HG03097 (cell line): ENCODE measurements around the gene FOXJ1.
A peak's percentile ranks its signal among the peaks of the same experiment; 100 is the strongest.

Experiments used
- ATAC-seq: cut with Tn5 transposase; IDR thresholded peaks from one replicate; pipeline ENCODE4 v1.9.1; 2021; ENCODE audit not compliant: unreplicated experiment, low FRiP score

The FOXJ1 gene

DNA sequence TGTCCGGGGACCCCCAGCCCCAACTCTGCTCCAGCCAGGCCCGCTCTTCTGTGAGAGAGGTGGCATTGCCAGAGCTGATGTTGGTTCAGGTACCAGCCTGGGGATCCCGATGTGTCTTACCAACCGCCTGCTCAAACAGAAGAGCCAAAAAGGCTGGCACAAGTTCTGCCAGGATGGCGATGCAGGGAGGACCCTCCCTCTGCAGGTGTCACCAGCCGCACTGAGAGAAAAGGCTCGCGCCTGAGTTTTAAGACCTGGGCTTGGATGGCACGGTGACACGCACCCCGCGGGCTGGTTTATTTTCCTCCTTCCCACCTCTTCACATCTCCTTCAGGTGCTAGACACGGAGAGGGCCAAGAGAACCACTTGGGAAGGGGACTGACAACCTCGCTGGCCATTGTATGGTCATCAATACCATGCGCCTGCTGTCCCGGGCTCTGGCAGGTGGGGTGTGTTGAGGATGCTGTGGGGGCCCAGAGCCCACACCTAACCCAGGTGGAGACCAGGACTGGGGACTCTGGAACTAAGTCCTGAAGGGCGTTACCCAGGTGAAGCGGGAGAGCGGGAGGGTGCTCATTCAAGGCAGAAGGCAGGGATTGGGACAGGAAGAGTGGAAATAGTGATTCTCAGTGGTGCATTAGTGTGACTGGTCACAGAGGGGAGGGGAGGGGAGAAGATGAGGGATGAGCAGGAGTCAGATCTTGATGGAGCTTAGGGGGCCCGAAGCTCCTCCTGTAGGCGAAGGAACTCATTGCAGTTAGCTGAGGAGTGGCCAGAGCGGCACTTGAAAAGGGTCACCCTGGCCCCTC is 16.3 kb downstream of the FOXJ1 start:
- ATAC-seq: no peak

DNA sequence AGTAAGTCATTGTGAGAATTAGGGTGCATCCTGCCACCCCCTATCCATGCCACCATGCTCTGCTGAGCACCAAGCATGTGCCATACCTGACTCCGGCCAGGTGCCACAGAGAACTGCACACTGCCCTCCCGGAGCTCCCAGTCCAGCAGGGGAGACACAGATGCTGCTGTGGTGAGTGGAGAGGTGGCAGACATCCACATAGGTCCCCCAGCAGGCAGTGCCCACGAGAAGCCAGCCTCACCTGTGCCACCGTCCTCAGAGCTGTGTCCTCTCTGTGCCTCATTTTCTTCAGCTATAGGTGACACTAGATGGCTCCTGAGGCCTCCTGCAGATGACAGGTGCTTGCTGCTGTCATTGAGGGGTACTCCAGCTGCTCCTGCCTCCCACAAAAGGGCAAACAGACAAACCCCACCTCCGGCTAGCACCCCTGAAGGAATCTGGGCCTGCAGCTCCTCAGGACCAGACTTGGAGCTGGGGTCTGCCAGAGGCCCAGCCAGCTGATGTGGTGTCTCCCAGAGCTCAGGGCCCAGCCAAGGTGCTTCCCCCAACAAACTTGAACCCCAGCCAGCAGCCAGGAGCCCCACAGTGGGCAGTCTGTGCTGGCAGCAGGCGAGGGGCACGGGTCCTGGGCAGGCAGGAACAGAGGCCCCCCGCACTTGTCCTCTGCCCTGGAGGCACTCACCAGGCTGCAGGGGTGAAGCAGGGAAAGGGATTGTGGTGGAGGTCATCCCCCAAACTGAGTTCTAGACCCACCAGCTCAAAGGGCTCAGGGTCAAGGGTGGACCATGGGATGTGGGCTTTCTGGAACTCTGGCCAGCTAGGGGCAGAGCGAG is 17.1 kb downstream of the FOXJ1 start:
- ATAC-seq: no peak

DNA sequence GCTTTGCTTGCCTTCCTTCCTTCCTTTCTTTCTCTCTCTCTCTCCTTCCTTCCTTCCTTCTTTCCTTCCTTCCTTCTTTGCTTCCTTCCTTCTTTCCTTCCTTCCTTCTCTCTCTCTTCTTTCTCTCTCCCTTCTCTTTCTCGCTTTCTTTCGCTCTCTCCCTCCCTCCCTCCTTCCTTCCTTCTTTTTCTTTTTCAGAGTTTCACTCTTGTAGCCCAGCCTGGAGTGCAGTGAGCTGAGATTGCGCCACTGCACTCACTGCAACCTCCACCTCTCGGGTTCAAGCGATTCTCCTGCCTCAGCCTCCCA is 17.9 kb downstream of the FOXJ1 start:
- no peak for ATAC-seq

DNA sequence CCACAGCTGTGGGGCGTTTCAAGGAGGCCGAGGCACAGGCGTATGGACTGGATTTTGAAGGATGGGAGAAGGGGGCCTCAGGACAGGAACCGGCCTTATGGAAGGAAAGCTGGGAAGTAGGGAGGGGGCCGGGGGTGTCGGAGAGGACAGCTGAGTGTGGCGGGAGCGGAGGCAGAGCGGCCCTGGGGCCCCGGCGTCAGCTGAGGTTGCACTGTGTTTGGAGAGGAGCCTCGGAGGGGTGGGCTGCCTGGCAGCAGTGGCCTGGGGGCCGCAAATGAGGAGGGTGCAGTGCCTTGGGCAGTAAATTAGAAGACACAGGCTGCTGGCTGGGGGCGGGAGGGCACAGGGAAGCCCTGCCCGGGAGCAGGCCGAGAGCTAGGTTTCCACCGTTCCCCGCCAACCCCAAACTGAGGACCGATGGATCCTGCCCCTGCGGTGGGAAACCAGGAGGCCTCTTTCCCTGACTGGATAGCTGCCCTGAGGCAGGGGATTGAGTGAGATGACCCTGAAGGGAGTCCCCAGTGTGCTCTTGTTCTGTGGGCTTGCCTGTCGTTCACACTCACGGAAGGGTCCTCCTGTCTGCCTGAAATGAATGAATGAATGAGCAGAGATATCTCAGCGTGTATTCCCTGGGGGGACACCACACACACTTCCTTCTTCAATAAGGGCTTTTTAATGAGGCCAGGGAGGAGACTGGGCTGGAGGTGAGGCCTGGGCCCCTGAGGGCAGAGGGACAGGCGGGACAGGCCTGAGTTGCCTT is 18.4 kb downstream of the FOXJ1 start:
- ATAC-seq: no peak

DNA sequence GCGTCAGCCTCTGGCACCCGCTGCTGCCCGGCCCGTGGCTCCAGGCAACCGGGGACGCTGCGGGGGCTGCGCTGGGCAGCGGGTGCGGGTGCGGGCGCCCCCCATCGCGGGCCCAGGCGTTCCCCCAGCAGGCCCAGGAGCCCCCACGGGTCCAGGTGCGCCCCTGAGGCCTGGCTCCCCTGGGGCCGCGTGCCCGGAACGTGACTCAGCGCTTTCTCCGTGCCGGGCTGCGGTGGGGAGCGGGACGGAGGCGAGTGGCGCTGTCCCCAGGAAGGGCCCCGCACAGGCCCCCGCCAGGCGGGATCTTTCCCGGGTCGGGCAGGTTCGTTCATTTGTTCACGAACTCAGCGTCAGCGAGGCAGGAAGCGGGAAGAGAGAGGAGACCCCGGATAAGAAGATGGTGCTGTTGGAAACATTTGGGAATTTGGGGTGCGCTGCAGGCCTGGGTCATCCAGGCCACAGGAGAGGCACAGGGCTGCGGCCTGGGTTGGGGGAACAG is 19.1 kb downstream of the FOXJ1 start:
- no peak for ATAC-seq

DNA sequence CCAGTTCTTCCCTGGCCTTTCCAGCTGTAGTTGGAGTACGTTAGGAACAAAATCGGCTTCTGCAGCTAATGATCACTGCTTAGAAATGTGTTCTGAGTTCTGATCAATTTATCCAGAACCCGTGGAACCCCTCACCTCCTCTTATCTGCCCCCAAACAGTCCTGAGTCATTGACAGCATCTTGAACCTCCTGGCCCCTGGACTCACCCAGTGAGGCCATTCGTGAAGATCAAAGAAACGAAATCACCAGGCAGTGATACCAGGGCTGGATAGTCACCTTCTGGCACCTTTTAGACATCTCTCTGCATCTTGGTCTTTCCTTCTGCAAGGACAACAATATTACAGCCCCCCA is 20.4 kb downstream of the FOXJ1 start:
- no peak for ATAC-seq

DNA sequence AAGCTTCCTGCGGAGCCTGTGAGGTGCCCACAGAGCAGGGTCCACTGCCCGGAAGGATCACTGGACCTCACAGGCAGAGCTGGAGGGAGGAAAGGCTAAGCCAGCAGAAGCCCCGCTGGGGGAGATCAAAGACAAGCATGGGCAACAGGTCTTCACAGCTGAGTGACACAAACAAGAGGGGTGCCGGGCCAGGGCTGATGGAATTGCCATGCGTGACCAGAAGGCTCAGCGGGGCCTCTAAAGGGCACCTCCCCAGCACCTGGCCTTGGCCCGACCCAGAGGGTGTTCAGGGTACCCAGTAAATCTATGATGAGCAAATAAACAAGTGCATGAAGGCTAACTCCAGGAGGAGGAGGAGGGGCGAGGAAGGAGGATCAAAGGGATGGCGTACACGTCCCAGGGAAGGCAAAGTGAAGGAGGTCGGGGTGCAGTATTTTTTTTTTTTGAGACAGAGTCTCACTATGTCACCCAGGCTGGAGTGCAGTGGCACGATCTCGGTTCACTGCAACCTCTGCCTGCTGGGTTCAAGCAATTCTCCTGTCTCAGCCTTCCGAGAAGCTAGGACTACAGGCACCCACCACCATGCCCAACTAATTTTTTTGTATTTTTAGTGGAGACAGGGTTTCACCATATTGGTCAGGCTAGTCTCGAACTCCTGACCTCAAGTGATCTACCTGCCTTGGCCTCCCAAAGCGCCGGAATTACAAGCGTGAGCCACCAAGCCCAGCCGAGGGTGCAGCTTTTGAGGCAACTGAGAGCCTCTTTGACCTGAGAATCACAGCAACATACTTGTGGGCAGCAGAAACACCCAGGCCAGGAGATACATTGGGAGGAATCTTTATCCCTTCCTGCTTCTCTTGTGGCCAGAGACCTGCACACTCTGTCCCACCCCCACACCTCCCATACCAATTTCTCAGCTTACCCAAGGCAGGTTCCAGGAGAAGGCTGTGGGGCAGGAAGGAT is 21.4 kb downstream of the FOXJ1 start:
- no peak for ATAC-seq

DNA sequence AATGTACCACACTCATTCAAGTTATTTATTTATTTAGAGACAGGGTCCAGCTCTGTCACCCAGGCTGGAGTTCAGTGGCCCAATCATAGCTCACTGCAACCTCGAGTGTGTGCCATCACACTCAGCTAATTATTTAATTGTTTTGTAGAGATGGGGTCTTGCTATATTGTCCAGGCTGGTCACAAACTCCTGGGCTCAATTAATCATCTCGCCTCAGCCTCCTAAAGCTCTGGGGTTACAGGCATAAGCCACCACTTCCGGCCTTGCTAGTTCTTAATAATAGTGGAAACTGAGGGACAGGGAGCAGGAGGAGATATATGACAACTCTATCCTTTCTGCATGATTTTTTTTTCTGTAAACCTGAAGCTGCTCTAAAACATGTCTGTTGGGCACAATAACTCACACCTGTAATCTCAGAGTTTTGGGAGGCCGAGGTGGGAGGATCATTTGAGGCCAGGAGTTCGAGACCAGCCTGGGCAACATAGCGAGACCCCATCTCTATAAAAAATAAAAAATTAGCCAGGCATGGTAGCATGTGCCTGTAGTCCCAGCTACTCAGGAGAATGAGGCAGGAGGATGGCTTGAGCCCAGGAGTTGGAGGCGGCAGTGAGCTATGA is 25.8 kb downstream of the FOXJ1 start:
- no peak for ATAC-seq

DNA sequence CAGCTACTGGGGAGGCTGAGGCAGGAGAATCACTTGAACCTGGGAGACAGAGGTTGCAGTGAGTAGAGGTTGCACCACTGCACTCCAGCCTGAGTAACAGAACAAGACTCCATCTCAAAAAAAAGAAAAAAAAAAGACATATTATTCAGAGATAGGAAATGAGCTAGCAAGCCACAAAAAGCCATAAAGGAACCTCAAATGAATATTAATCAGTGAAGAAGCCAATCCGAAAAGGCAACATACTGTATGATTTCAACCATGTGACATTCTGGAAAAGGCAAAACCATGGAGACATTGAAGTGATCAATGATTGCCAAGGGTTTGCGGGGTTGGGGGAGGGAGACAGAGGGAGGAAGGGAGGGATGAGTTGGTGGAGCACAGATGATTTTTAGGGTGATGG is 29.1 kb downstream of the FOXJ1 start:
- no peak for ATAC-seq

DNA sequence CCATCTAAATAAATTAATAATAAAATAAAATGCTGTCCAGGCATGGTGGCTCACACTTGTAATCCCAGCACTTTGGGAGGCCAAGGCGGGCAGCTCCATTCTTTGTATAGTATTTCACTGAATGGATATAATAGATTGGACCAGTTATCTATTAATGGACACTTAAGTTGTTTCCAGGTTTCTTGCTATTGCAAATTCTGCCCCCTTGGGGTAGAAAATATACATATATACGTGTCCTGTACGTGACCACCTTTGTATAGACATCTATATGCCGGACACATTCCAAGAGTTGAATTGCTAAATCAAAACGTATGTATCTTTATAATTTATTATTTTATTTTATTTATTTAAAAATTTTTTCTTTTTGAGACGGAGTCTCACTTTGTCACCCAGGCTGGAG is 33.5 kb downstream of the FOXJ1 start:
- no peak for ATAC-seq

DNA sequence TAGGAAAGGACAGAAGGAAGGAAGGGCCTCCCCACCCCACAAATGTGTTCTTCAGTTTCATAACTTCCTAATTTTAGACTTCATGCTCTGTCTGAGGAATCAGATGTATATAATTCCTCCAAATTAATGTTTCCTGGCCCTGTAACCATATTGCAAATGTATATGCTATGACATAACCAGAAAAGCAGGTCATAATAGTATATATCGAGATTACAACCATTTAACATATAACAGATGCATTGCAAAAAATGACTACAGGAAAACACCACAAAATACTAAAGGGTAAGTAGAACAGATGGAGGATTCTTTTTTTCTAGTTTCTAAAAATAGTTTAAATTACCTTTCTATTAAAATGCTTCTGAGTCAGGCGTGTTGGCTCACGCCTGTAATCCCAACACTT is 34.3 kb downstream of the FOXJ1 start:
- ATAC-seq: no peak

DNA sequence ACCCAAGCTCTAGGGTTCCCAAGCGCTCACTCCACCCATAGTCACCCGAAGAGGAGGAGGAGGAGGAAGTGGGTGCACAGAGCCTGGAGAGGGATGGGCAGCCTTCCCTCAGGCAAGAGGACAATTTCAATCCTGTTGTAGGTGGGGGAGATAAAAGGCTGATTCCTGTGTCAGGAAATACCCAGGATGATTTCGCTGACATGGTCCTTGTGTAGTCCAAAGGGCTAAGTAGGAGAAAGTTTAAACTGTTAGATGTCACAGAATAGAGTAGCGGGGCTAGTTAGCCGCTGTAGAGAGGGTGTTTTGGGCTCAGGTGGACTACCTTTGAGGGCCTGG is 36.2 kb downstream of the FOXJ1 start:
- no peak for ATAC-seq

DNA sequence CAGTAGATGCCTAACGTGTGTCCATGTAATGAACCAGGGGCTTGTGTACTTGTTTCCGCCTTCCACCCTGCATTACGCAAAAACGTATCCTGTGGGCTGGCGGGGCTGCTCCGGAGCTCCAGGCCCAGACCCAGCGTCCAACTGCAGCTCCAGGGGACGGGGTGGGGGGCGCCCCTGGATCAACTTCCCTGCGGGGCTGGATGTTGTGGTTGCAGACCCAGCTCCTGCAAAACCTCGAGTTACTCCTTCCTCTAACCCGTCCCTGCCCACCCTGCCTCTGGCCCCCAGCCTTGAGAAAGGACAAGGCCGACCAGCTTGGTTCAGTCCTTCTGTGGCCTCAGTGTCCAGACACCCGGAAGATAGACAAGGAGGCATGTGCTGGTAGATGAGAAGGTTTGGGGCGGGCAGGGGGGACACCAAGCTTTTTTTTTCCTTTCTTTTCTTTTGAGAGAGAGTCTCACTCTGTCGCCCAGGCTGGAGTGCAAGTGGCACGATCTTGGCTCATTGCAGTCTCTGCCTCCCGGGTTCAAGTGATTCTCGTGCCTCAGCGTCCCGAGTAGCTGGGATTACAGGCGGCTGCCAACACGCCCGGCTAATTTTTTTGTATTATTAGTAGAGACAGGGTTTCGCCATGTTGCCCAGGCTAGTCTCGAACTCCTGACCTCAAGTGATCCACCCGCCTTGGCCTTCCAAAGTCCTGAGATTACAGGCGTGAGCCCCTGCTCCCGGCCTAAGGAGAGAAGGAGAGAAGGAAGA is 36.7 kb downstream of the FOXJ1 start:
- ATAC-seq: no peak

DNA sequence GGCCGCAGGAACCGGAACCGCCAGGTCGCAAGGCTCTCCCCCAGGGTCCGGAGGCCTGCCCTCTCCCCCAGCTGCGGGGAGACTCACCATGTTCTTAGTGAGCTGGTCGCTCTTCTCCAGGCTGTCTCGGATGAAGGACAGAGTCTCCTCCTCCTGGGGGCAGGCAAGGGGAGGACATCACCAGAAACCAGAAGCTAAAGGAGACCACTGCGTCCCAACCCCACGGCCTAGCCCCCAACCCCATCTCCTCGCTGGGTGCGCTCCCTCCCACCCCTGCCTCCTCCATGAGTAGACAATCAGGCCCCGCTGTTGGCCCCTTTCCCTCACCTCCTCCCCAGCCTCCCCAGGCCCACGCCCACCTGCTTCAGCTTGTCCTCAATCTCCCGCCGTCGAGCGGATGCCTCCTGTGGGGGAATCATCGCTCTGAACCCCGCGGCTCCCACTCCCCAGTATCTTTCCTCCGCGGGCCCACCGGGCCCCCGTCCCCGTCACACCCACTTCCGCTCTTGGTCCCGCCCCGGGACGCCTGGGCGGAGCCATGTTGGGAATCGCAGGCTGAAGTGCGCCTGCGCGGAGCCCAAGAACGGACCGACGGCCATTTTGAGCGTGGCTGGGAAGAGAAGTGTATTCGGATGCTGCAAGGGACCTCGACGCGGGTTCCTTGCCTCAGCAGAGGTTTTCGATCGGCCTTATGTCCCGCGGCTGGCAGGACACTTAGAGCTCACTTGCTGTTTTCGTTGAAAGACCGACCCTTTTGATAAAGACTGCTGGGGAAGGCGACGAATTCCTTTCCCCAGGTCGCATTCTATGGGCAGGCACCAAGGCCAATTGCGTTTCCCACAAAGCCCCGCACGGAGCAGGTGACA is 37.5 kb downstream of the FOXJ1 start, which contains the start of gene EXOC7:
Gene EXOC7, minus strand, starts transcription at position 514 of the 866 bp plus-strand sequence. Its CDS starts 95 bp downstream, at position 419.
- peak; percentile 71 for ATAC-seq

DNA sequence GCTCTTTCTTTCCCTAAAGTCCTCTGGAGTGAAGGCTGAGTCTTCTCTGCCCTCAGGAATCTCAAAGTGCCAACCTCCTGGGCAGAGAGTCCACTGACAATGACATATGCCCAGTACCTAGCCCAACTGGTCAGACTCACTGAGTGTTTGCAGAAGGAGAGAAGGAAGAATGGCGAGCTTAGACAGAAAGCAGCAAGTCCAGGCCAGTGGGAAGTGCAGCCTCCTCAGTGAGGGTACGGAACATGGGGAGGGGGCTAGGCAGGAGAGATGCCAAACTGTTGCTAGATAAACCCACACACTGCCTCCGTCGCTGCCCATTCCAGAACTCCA is 38.1 kb downstream of the FOXJ1 start:
- ATAC-seq: no peak

DNA sequence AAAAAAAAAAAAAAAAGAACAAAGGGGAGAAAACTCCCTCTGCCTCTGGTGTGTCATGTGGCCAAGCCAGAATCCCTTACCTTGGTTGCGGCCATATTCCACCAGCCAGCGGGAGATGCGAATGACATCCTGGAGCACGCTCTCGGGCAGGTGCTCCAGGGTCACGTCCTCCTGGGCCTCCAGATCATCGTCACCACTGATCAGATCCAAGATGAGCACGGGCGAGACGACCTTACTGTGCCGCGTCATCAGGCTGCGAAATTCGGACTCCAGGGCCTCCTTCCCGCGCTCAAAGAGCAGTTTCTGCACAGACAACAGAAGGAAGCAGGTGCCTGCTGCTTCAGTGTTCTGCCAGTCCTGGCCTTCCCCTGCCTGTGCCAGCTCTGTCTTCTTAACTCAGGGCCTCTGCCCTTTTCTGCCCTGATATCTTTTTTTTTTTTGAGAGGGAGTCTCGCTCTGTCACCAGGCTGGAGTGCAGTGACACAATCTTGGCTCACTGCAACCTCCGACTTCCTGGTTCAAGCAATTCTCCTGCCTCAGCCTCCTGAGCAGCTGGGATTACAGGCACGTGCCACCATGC is 43.2 kb downstream of the FOXJ1 start:
- no peak for ATAC-seq

DNA sequence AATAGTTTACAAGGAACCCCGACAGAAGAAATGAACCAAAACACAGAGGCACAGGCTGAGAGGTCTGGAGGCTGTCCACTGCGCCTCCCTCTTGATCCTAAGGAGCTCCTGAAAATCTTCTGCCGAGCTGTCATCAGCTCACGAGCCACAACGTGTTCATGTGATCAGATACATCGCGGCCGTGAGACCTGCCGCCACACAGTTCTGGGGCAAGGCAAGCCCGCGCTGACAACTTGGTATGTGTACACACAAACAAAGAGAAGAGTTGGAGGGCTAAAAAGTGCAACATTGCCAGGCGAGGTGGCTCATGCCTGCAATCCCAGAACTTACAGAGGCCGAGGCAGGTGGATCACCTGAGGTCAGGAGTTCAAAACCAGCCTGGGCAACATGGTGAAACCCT is 45.1 kb downstream of the FOXJ1 start:
- no peak for ATAC-seq

DNA sequence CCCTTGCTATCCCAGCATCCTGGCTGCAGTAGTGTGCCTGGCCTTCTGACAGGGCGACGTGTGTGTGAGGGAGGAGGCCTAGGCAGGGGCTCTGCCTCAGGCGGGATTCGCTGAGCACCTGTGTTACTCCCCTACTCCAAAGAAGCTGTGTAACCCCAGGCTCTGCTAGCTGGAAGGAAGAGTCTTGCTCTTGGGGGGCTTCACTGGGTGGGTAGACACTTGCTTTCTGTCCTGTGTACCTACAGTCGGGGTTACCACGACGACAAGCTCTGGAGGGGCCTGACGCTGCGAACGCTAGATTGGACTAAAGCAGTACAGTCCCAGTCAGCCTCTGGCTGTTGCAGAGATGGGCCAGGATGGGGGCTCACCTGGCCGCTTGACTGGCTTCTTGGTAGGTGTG is 47.0 kb downstream of the FOXJ1 start:
- ATAC-seq: no peak
